ENCODE data around the gene CAPN11. TPM values are rescaled to one million over a fixed set of nuclear protein-coding genes. Genes with fewer than 3 reads are reported as not detected.

The CAPN11 gene
- total and polyA plus RNA-seq, 9 of the 15 experiments (the other 6 are each of a cell fraction or from before 2014, with no cell fraction given) = 0.03 to 0.61 (median 0.17) TPM; not detected in 1

GRCh38 chr6:44198684-44199083 is 40.1 kb downstream of the CAPN11 start:
- 58% methylated on average over 3 of the region's 3 CpGs for WGBS (ENCODE audit: insufficient coverage, low coverage, missing lambda C conversion rate)
- no peak overlapping the region for H3K4me2 ChIP-seq (ENCODE audit: insufficient read depth, low read length)
- ATAC-seq = no peak
- no peak overlapping the region for H2AFZ ChIP-seq (ENCODE audit: low read depth, low read length)
- H4K20me1 ChIP-seq (replicated peaks; ENCODE audit: control insufficient read depth, insufficient read depth, low read length) = no peaks in the 10 kb centered on the region
- H3K36me3 ChIP-seq (ENCODE audit: control insufficient read depth, insufficient read depth, low read length) = no peaks in the 10 kb centered on the region
- in situ Hi-C loops (cut with MboI) (no loop called here), intact Hi-C loops (cut with micrococcal nuclease) (no loop called here)
- H3K9me1 ChIP-seq (ENCODE audit: control insufficient read depth, insufficient read depth, low read length) = no peaks in the 10 kb centered on the region
- no peaks in the 10 kb centered on the region for H3K9me3 ChIP-seq (replicated peaks; ENCODE audit: control insufficient read depth, insufficient read depth, low read depth, low read length)
- no peak for DNase-seq (ENCODE audit: extremely low read depth in 1 of 4, low spot score in 3 of 4)
- no peaks in the 10 kb centered on the region for H3K27me3 ChIP-seq (ENCODE audit: control insufficient read depth in 2 of 2, insufficient read depth in 2 of 2, low read length in 2 of 2)
- H3K9ac ChIP-seq (ENCODE audit: insufficient read depth in 1 of 2, low read depth in 2 of 2, low read length in 2 of 2) = no peak overlapping the region
- no peak overlapping the region for H3K4me3 ChIP-seq
- CTCF ChIA-PET (ENCODE audit: low intra/inter-chr PET ratio) = no interaction called here
- no peaks in the 10 kb centered on the region for H3K79me2 ChIP-seq (ENCODE audit: control insufficient read depth, insufficient read depth, low read length)
- no TSS peak for BruUV-seq (replicated peaks)
- peaks cover 26 to 27% of the 10 kb centered on the region in 2 experiments for H3K4me1 ChIP-seq (replicated peaks in 1 of 2; ENCODE audit: control insufficient read depth in 2 of 2, insufficient read depth in 2 of 2, low read length in 2 of 2)
- no peak overlapping the region for H3K27ac ChIP-seq (ENCODE audit: extremely low read depth, low read depth, low read length)
- POLR2A ChIA-PET = interaction anchor here (0.6 to 0.8 kb wide), 3 partner anchors 10 to 1533 kb away, joined by 3 to 4 read pairs (median 3); no protein-coding TSS in a partner anchor
- no peak for TF ChIP-seq SMC3 (conservative IDR thresholded peaks at IDR 0.05; ENCODE audit: insufficient read depth, low read depth, low read length)
- no peak for TF ChIP-seq YBX1 (IDR thresholded peaks at IDR 0.05)
- TF ChIP-seq ZNF280A (IDR thresholded peaks at IDR 0.05; ENCODE audit: low read depth, partially characterized antibody) = no peak
- no peak for TF ChIP-seq HSF4 (CRISPR knock-in tag; IDR thresholded peaks at IDR 0.05; ENCODE audit: borderline replicate concordance)
- no peak for TF ChIP-seq RCOR1 (IDR thresholded peaks at IDR 0.05; ENCODE audit: borderline replicate concordance in 1 of 2, low read depth in 2 of 2, low read length in 2 of 2)
- TF ChIP-seq, protein P1, sequence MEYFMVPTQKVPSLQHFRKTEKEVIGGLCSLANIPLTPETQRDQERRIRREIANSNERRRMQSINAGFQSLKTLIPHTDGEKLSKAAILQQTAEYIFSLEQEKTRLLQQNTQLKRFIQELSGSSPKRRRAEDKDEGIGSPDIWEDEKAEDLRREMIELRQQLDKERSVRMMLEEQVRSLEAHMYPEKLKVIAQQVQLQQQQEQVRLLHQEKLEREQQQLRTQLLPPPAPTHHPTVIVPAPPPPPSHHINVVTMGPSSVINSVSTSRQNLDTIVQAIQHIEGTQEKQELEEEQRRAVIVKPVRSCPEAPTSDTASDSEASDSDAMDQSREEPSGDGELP (CRISPR knock-in tag; IDR thresholded peaks at IDR 0.05; ENCODE audit: borderline replicate concordance) = no peak
- TF ChIP-seq ELF1 (tag; IDR thresholded peaks at IDR 0.05) = no peak
- no peak for TF ChIP-seq NR2C2 (CRISPR knock-in tag; IDR thresholded peaks at IDR 0.05)
- no peak for TF ChIP-seq NR2C2 (tag; IDR thresholded peaks at IDR 0.05)
- no peak for TF ChIP-seq EZH2 (IDR thresholded peaks at IDR 0.05; ENCODE audit: borderline replicate concordance, low read depth, low read length)
- no peak for TF ChIP-seq RBM25 (IDR thresholded peaks at IDR 0.05; ENCODE audit: low read depth, low read length, severe bottlenecking)
- no peak for TF ChIP-seq LARP7 (IDR thresholded peaks at IDR 0.05)
- no peak for TF ChIP-seq SMARCE1 (IDR thresholded peaks at IDR 0.05)
- no peak for TF ChIP-seq CBX1 (IDR thresholded peaks at IDR 0.05; ENCODE audit: low read depth)
- TF ChIP-seq, protein P2, sequence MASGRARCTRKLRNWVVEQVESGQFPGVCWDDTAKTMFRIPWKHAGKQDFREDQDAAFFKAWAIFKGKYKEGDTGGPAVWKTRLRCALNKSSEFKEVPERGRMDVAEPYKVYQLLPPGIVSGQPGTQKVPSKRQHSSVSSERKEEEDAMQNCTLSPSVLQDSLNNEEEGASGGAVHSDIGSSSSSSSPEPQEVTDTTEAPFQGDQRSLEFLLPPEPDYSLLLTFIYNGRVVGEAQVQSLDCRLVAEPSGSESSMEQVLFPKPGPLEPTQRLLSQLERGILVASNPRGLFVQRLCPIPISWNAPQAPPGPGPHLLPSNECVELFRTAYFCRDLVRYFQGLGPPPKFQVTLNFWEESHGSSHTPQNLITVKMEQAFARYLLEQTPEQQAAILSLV (tag; IDR thresholded peaks at IDR 0.05) = no peak
- TF ChIP-seq, protein P3, sequence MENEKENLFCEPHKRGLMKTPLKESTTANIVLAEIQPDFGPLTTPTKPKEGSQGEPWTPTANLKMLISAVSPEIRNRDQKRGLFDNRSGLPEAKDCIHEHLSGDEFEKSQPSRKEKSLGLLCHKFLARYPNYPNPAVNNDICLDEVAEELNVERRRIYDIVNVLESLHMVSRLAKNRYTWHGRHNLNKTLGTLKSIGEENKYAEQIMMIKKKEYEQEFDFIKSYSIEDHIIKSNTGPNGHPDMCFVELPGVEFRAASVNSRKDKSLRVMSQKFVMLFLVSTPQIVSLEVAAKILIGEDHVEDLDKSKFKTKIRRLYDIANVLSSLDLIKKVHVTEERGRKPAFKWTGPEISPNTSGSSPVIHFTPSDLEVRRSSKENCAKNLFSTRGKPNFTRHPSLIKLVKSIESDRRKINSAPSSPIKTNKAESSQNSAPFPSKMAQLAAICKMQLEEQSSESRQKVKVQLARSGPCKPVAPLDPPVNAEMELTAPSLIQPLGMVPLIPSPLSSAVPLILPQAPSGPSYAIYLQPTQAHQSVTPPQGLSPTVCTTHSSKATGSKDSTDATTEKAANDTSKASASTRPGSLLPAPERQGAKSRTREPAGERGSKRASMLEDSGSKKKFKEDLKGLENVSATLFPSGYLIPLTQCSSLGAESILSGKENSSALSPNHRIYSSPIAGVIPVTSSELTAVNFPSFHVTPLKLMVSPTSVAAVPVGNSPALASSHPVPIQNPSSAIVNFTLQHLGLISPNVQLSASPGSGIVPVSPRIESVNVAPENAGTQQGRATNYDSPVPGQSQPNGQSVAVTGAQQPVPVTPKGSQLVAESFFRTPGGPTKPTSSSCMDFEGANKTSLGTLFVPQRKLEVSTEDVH (IDR thresholded peaks at IDR 0.05; ENCODE audit: low read depth, partially characterized antibody) = no peak
- TF ChIP-seq HNRNPUL1 (IDR thresholded peaks at IDR 0.05; ENCODE audit: low read length) = no peak
- TF ChIP-seq ZNF79 (CRISPR knock-in tag; IDR thresholded peaks at IDR 0.05; ENCODE audit: low read depth) = no peak
- FAIRE-seq = no peak

Data from K562 (cell line).